GM19099 (cell line): ENCODE data around the gene IGDCC3.

Experiments used
- POLR2A ChIP-seq: IDR thresholded peaks from 3 replicates; pipeline ENCODE4 v1.6.1; 2011; ENCODE audit warnings: low read depth; ENCODE audit not compliant: insufficient read length; ENCODE audit errors: extremely low read depth

The IGDCC3 gene

DNA sequence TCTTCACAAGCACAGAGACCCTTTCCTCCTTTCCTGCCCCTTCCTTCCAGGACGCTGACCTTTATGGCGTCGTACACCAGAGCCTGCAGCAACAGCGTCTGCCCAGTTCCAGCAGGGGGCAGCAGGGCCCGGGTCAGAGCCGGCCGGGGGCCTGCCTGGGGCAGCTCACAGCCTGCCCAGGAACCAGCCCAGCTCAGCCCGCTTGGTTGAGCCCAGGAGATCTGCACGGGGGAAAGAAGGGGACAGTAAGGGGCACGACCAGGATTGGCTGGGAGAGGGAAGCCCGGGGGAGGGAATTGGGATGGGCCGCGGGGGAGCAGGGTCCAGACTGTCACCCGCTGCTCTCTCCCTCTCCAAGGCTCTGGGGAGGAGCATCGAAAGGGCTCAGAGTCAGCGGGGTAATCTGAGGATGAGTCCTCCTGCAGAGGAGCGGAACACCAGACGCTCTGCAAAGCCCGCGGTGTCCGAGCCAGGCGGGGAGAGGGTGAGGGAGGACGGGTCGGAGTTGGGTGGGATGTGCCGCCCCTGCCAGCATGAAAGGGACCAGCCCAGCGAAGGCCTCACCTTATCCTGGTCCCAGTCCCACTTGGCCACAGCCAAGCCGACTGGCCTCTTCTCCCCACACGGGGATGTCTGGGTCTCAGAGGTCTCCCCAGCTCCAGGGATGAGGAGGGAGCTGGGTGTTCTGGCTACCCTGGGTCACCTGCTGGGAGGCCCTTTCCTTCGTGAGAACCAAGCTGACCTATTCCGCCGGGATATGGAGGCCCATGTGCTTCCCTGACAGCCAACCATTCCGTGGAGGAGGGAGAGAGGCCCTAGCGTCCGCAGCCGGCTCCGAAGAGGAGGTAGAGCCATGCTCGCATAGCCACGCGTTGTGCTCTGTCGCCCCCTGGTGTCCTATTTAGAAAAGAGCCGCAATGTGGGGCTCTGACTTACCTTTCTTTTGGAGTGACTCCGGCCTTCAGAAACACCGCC is 7.4 kb upstream of the IGDCC3 start:
- no peak for TF ChIP-seq POLR2A

GRCh38 chr15:65384505-65384894 is 6.7 kb upstream of the IGDCC3 start:
- no peak for TF ChIP-seq POLR2A

DNA sequence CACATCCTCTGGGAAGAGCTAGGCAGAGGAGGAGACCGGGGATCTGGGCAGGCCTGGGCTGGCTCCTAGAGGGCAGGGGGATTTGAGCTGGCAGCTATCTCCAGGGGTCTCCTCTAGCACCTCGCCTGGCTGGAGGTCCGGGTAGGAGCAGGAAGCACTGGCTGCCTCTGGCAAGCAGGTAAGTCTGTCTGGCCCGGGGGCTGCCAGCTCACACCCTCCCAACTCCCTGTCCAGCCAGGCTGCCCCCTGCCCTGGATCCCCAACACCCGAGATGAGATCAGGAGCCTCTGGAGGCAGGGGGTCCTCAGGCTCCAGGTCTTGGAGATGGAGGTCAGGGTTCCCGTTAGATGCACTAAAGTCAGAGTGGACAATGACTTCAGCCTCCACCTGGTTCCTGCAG is 6.2 kb upstream of the IGDCC3 start:
- TF ChIP-seq POLR2A, result no peak

DNA sequence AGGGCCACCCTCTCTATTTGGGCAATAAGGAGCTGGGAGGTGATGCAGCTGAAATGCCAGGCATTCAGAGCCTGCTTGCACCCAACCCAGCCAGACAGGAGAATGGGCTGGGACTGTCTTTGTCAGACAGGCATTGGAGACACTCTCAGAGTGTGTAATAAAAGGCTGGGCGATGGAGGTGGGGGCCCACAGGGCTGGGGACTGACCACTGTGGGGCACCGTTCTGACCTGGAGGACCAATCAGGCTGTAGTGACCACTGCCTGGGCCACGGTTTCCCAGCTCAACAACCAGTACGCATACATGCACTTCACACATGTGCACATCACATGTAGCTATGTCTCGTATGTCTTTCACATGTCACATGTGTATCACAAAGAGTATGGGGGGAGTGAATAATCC is 5.7 kb upstream of the IGDCC3 start:
- TF ChIP-seq POLR2A, result no peak

DNA sequence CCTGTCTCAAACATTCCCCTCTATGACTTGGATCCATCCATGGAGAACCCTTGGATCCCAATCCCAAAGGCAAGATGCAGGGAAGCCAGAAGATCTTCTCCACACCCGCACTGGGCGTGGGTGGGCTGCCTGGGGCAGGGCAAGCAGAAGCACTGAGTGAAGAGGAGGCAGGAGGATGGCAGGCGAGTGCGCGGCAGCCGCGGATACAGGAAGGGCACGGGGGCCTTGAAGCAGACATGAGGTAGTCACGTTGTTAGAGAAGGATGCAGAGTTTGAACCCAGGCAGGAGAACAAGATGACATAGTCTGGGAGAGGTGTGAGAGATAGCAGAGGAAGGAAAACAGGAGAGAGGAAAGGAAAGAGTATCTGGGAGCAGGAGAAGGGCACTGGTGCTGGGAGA is 5.1 kb upstream of the IGDCC3 start:
- TF ChIP-seq POLR2A, result no peak

GRCh38 chr15:65382146-65382491 is 4.3 kb upstream of the IGDCC3 start:
- TF ChIP-seq POLR2A, result no peak

GRCh38 chr15:65381445-65382145 is 3.8 kb upstream of the IGDCC3 start:
- TF ChIP-seq POLR2A, result no peak

DNA sequence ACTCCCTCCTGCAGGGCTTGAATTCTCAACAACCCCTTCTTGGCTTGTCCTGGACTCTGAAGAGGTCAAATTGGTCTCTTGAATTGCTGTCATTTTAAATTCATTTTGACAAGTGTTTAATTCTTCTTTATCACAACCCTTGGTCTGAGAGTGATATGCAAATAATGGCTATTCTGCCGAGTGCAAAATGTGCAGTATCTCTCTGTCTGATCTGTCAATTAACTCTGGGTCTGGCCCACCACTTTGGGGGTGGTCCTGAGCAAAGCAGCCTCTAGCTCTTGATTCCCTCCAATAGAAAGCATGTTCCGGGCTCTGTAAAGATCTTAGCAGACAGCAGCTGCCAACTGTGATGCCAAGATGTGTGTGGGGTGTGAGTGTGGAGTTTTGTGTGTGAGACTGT is 2.2 kb upstream of the IGDCC3 start:
- TF ChIP-seq POLR2A, result no peak

- no peak for TF ChIP-seq POLR2A
Observed at GRCh38 chr15:65377105-65377975, 462 bp downstream of the IGDCC3 start.

DNA sequence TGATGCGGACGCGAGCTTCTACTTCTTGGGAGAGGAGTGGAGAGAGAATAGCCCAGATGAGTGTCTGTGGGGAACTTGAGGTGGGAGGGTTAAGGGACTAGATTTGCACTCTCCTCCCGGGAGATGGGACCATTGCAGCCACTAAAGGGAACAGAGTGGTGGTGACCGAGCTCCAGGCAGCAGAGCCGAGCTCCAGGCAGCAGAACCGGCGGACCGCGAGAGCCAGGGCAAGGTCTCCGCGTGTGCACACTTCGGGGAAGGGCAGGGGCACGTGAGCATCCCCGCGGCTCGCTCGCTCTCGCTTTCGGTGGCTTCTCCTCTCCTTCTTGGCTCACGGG is 1.1 kb downstream of the IGDCC3 start:
- TF ChIP-seq POLR2A, result no peak

GRCh38 chr15:65375871-65376607 is 1.8 kb downstream of the IGDCC3 start:
- no peak for TF ChIP-seq POLR2A

GRCh38 chr15:65374821-65375401 is 2.9 kb downstream of the IGDCC3 start:
- no peak for TF ChIP-seq POLR2A

DNA sequence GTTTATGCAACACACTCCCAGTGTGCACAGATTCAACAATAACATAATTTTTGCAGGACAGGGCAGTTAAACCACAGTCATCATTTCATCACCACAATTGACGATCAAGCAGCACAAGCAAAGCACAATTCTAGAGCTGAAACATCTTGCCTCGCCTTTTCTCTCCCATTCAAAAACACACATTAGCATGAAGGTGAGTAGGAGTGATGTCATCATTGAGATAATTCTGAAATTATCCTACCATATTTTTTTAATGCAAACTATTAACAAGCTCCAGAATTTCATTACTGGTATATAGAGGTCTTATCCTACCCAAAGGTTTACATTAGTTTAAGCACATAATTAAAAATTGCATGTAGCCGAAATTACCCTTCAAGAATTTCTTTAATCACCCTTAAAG is 3.5 kb downstream of the IGDCC3 start:
- no peak for TF ChIP-seq POLR2A

- no peak for TF ChIP-seq POLR2A
Observed at GRCh38 chr15:65373163-65373651, 4.6 kb downstream of the IGDCC3 start.
